A549 (cell line): ENCODE data around the gene AR. TPM values are rescaled to one million over a fixed set of nuclear protein-coding genes. Genes with fewer than 3 reads are reported as not detected.

ENCODE experiments used
- ATAC-seq, 2 experiments: fragments of 200-7000 bp in 1 of 2; fragments of >200 bp in 1 of 2; cut with Nextera tagmentation in 1 of 2; cut with Tn5 transposase in 1 of 2; 3 replicates each; pipeline versions ENCODE4 v1.8.0 to v1.9.1; 2018 to 2020; ENCODE audit warnings: mild to moderate bottlenecking in 1 of 2, moderate library complexity in 1 of 2
- CTCF ChIA-PET: fragments of 300-600 bp; sonication (Branson Sonifier 250); formaldehyde crosslinking; extraction: SDS; loops from one replicate; lab custom pipeline; 2021; ENCODE audit warnings: antibody characterized with exemption, inconsistent platforms; lab: Yijun Ruan, JAX
- POLR2A ChIA-PET: fragments of 350-600 bp; formaldehyde crosslinking; extraction: SDS; loops from one replicate; lab custom pipeline; 2021; ENCODE audit warnings: antibody characterized with exemption, inconsistent platforms; lab: Yijun Ruan, JAX
- DNase-seq, 2 experiments: peaks; one replicate each; pipeline versions ENCODE4 v3.0.0 to v3.0.0-alpha.2; 2011 to 2016; ENCODE audit warnings: low read depth in 1 of 2, low spot score in 1 of 2
- FAIRE-seq: peaks from 2 replicates; lab custom pipeline; 2011; peaks lifted over from hg19 to GRCh38; lab: Jason Lieb, UNC
- H3K27ac ChIP-seq, 2 experiments: fragments of >200 bp; sonication (Bioruptor Twin); formaldehyde crosslinking; 3 replicates each; pipeline ENCODE4 v1.5.1; 2016 to 2017
- H3K4me1 ChIP-seq: fragments of >200 bp; sonication (Bioruptor Twin); formaldehyde crosslinking; 3 replicates; pipeline ENCODE4 v1.6.1; 2016
- H3K4me2 ChIP-seq: fragments of >200 bp; sonication (Bioruptor Twin); formaldehyde crosslinking; 3 replicates; pipeline ENCODE4 v1.6.1; 2016
- H3K4me3 ChIP-seq: fragments of >200 bp; sonication (Bioruptor Twin); formaldehyde crosslinking; 3 replicates; pipeline ENCODE4 v1.5.1; 2016
- H3K9me3 ChIP-seq: fragments of >200 bp; sonication (Bioruptor Twin); formaldehyde crosslinking; 3 replicates; pipeline ENCODE4 v1.6.1; 2016
- ATOH8 ChIP-seq: fragments of 250-450 bp; sonication (Bioruptor Pico); IDR thresholded peaks from 2 replicates; pipeline ENCODE4 v1.5.0; 2020; ENCODE audit warnings: low read depth, mild to moderate bottlenecking, moderate library complexity
- BCL3 ChIP-seq: fragments of >200 bp; sonication (Bioruptor Twin); formaldehyde crosslinking; IDR thresholded peaks from 3 replicates; pipeline ENCODE4 v1.6.1; 2016
- CBX2 ChIP-seq: fragments of 200-600 bp; sonication (generic); IDR thresholded peaks from 2 replicates; pipeline ENCODE4 v1.6.1; 2016; ENCODE audit warnings: low read depth, mild to moderate bottlenecking, borderline replicate concordance
- CHD2 ChIP-seq: fragments of 150-350 bp; IDR thresholded peaks from 2 replicates; pipeline ENCODE4 v1.6.1; 2014; ENCODE audit warnings: low read length; ENCODE audit not compliant: partially characterized antibody
- E2F6 ChIP-seq: IDR thresholded peaks from 2 replicates; pipeline ENCODE4 v1.6.1; 2012; ENCODE audit warnings: low read depth, borderline replicate concordance
- EHF ChIP-seq: fragments of 250-450 bp; sonication (Bioruptor Pico); IDR thresholded peaks from 2 replicates; pipeline ENCODE4 v1.5.0; 2020; ENCODE audit warnings: mild to moderate bottlenecking
- ESRRA ChIP-seq: fragments of 150-350 bp; IDR thresholded peaks from 2 replicates; pipeline ENCODE4 v1.6.1; 2014; ENCODE audit warnings: mild to moderate bottlenecking, low read length, borderline replicate concordance
- FOSB ChIP-seq: fragments of 250-450 bp; sonication (Bioruptor Pico); IDR thresholded peaks from 2 replicates; pipeline ENCODE4 v1.5.0; 2020; ENCODE audit warnings: mild to moderate bottlenecking, moderate library complexity
- FOSL2 ChIP-seq, 2 experiments: fragments of 450-650 bp in 1 of 2; fragments of >200 bp in 1 of 2; sonication (Bioruptor Twin) in 1 of 2; formaldehyde crosslinking; IDR thresholded peaks; 2 replicates each; pipeline versions ENCODE4 v1.5.0 to v1.6.1; 2016 to 2020; ENCODE audit warnings: mild to moderate bottlenecking in 1 of 2, moderate library complexity in 1 of 2
- FOXS1 ChIP-seq: fragments of 250-450 bp; sonication (Bioruptor Pico); IDR thresholded peaks from 2 replicates; pipeline ENCODE4 v1.5.0; 2020; ENCODE audit warnings: mild to moderate bottlenecking, moderate library complexity
- GATA3 ChIP-seq: IDR thresholded peaks from 2 replicates; pipeline ENCODE4 v1.6.1; 2012; ENCODE audit warnings: borderline replicate concordance
- HDAC2 ChIP-seq: fragments of 200-600 bp; sonication (generic); IDR thresholded peaks from 2 replicates; pipeline ENCODE4 v1.6.1; 2016
- HEYL ChIP-seq: fragments of 250-450 bp; sonication (Bioruptor Pico); IDR thresholded peaks from 2 replicates; pipeline ENCODE4 v1.8.0; 2021; ENCODE audit warnings: mild to moderate bottlenecking, moderate library complexity
- HMGXB4 ChIP-seq: fragments of 250-450 bp; sonication (Bioruptor Pico); IDR thresholded peaks from 2 replicates; pipeline ENCODE4 v1.5.0; 2021; ENCODE audit warnings: mild to moderate bottlenecking, moderate library complexity, borderline replicate concordance
- JUN ChIP-seq, 2 experiments: fragments of >200 bp; sonication (Bioruptor Twin); formaldehyde crosslinking; IDR thresholded peaks; 2 replicates in 1 of 2; 3 replicates in 1 of 2; pipeline ENCODE4 v1.6.1; 2016 to 2017
- NFE2L2 ChIP-seq: fragments of 150-350 bp; conservative IDR thresholded peaks from 2 replicates; pipeline ENCODE4 v1.6.1; 2014; ENCODE audit warnings: low read length
- NPAS2 ChIP-seq: fragments of 250-450 bp; sonication (Bioruptor Pico); IDR thresholded peaks from 2 replicates; pipeline ENCODE4 v1.8.0; 2022; ENCODE audit warnings: mild to moderate bottlenecking, moderate library complexity, borderline replicate concordance
- POLR2AphosphoS2 ChIP-seq: conservative IDR thresholded peaks from 2 replicates; pipeline ENCODE4 v1.6.1; 2012; ENCODE audit warnings: low read length, improper control_type of control experiment, inconsistent platforms
- RARB ChIP-seq: fragments of 250-450 bp; sonication (Bioruptor Pico); IDR thresholded peaks from 2 replicates; pipeline ENCODE4 v1.8.0; 2021; ENCODE audit warnings: mild to moderate bottlenecking, moderate library complexity
- RCOR1 ChIP-seq: fragments of 150-350 bp; IDR thresholded peaks from 2 replicates; pipeline ENCODE4 v1.6.1; 2014; ENCODE audit warnings: antibody characterized with exemption, low read length, low read depth
- RFX5 ChIP-seq: fragments of 450-650 bp; IDR thresholded peaks from 2 replicates; pipeline ENCODE4 v1.7.1; 2014; ENCODE audit warnings: antibody characterized with exemption, mild to moderate bottlenecking, moderate library complexity
- SMC3 ChIP-seq: fragments of >200 bp; sonication (Bioruptor Twin); formaldehyde crosslinking; IDR thresholded peaks from 3 replicates; pipeline ENCODE4 v1.6.1; 2018; ENCODE audit warnings: inconsistent platforms
- SREBF2 ChIP-seq: fragments of 450-650 bp; IDR thresholded peaks from 2 replicates; pipeline ENCODE4 v1.6.1; 2014; ENCODE audit warnings: mild to moderate bottlenecking, moderate library complexity
- TP53 ChIP-seq: fragments of 250-450 bp; sonication (Bioruptor Pico); IDR thresholded peaks from 2 replicates; pipeline ENCODE4 v1.5.0; 2021; ENCODE audit warnings: mild to moderate bottlenecking, moderate library complexity
- USF2 ChIP-seq: fragments of 450-650 bp; IDR thresholded peaks from 2 replicates; pipeline ENCODE4 v1.6.1; 2014; ENCODE audit warnings: antibody characterized with exemption
- ZFP36 ChIP-seq: fragments of 450-650 bp; IDR thresholded peaks from 2 replicates; pipeline ENCODE4 v1.6.1; 2014; ENCODE audit warnings: borderline replicate concordance; ENCODE audit not compliant: partially characterized antibody
- WGBS: methylation state at CpG from one replicate; pipeline ENCODE4 v1.1.6; 2017; ENCODE audit errors: missing lambda C conversion rate; 5-methylcytosine and 5-hydroxymethylcytosine counted together
- polyA plus RNA-seq, 4 experiments: library from polyadenylated mRNA; depleted of rRNA in 3 of 4; stranded (reverse); fragments of >200 nt; fragmentation: RNase III in 1 of 4; extraction: RNeasy Plus Mini Kit Qiagen cat#74134 plus additional on column Dnase treatment in 1 of 4; gene quantifications; 2 replicates in 3 of 4; 3 replicates in 1 of 4; pipeline ENCODE4 v1.2.3, GENCODE V29; 2011 to 2017

Gene AR
- polyA plus RNA-seq, 2 of the 4 experiments (the other 2 are of a cell fraction): 2.2 to 8.7 TPM

- DNase-seq (no peak), FAIRE-seq (no peak), ATAC-seq (no peak)
- Histone ChIP-seq H3K4me2 (peak overlapping the region; percentile 54), H3K27ac (peak overlapping the region; percentile 64 to 76), H3K4me3 (no peak overlapping the region), H3K9me3 (peaks cover 5% of the 10 kb centered on the region; the same call in 1 of the 3 replicates), H3K4me1 (peaks cover 22% of the 10 kb centered on the region)
- no peak for TF ChIP-seq ESRRA
- TF ChIP-seq HMGXB4 (CRISPR knock-in tag): no peak
- no peak for TF ChIP-seq CBX2
- TF ChIP-seq E2F6: no peak
- no peak for TF ChIP-seq NFE2L2
- no peak for TF ChIP-seq POLR2AphosphoS2
- TF ChIP-seq TP53: no peak
- TF ChIP-seq BCL3: no peak
- TF ChIP-seq FOXS1 (CRISPR knock-in tag): no peak
- TF ChIP-seq EHF (CRISPR knock-in tag): no peak
- ChIA-PET CTCF (no interaction called here), POLR2A (no interaction called here)
Measured at GRCh38 chrX:67613366-67613765, 69.5 kb downstream of the AR start.

- ChIA-PET POLR2A (no interaction called here), CTCF (no interaction called here)
- no peak overlapping the region for H3K4me3 ChIP-seq
- peak overlapping the region; percentile 54; the same call in 2 of the 3 replicates for H3K4me2 ChIP-seq
- DNase-seq (no peak), FAIRE-seq (no peak), ATAC-seq (no peak)
- 13% methylated on average over 2 of the region's 2 CpGs for WGBS
- TF ChIP-seq JUN (IDR thresholded peaks at IDR 0.05) (no peak), ZFP36 (no peak), GATA3 (no peak), RARB (CRISPR knock-in tag) (no peak), USF2 (no peak), TP53 (no peak)
- H3K9me3 ChIP-seq: peaks cover 5% of the 10 kb centered on the region; the same call in 1 of the 3 replicates
- H3K27ac ChIP-seq: peak overlapping the region; percentile 64 to 76
- H3K4me1 ChIP-seq: peaks cover 28% of the 10 kb centered on the region
Measured at GRCh38 chrX:67613996-67614395, 70.2 kb downstream of the AR start.

- FAIRE-seq (peak; percentile 92), DNase-seq (peak in 1 of 2 experiments; percentile 82)
- POLR2A ChIA-PET: no interaction called here
- TF ChIP-seq GATA3 (peak; percentile 33; the same call in 1 of the 2 replicates), HEYL (CRISPR knock-in tag) (no peak), FOSL2 (IDR thresholded peaks at IDR 0.05) (peak; percentile 48), FOSL2 (CRISPR knock-in tag; IDR thresholded peaks at IDR 0.05) (peak; percentile 96), RCOR1 (no peak), SREBF2 (no peak), NPAS2 (CRISPR knock-in tag) (no peak), SMC3 (no peak), FOSB (no peak), CHD2 (no peak), NFE2L2 (peak; percentile 64), ATOH8 (CRISPR knock-in tag) (no peak), BCL3 (no peak), HDAC2 (no peak), EHF (CRISPR knock-in tag) (no peak), RFX5 (no peak)
Measured at GRCh38 chrX:67614423-67614822, 70.6 kb downstream of the AR start.

More at GRCh38 chrX:67614423-67614822, 70.6 kb downstream of the AR start:
- H3K27ac ChIP-seq: peak overlapping the region in 1 of 2 experiments; percentile 64; a peak in 4 of 6 replicates
- peaks cover 5% of the 10 kb centered on the region; the same call in 1 of the 3 replicates for H3K9me3 ChIP-seq
- peak overlapping the region; percentile 54; the same call in 2 of the 3 replicates for H3K4me2 ChIP-seq
- 0% methylated on average over 1 of the region's 1 CpG for WGBS
- CTCF ChIA-PET: no interaction called here
- no peak overlapping the region for H3K4me3 ChIP-seq
- peaks cover 32% of the 10 kb centered on the region for H3K4me1 ChIP-seq
- ATAC-seq: peak; percentile 50 to 81; a peak in 4 of 6 replicates
